ENCODE results near the gene PRSS1. TPM values are rescaled to one million over a fixed set of nuclear protein-coding genes. Genes with fewer than 3 reads are reported as not detected.

The PRSS1 gene
- total and polyA plus RNA-seq, 2 donors (not counting 1 experiment from before 2014, with no cell fraction given), result not detected

DNA sequence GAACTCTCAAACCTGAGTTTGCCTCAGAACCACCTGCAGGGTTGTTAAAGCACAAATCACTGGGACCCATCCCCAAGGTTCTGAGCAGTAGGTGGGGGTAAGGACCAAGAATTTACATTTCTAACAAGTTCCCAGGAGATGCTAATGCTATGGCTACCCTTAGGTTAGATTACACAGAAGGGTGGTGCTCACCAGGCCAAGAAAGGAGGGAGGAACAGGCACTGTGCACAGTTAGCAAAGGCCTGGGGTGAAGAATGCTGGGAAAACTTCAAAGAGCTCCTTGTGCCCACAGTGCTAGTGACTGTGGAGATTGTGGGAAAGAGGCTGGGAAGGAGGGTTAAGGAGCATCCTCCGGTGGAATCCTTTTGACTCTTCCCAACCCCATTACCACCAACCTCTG lies 12.8 kb downstream of the PRSS1 start:
- Mint-ChIP-seq H3K27ac (no peak overlapping the region), H3K4me1 (no peaks in the 10 kb centered on the region), H3K27me3 (peaks cover 8% of the 10 kb centered on the region), H3K9me3 (ENCODE audit: insufficient read depth) (no peaks in the 10 kb centered on the region), H3K4me3 (no peak overlapping the region)
- ATAC-seq (ENCODE audit: low read depth) (no peak), DNase-seq (no peak)
- intact Hi-C loops (cut with micrococcal nuclease), result no loop called here
- Histone ChIP-seq H4K20me1 (ENCODE audit: control insufficient read depth, insufficient read depth, low read length, poor library complexity, severe bottlenecking) (no peaks in the 10 kb centered on the region), H3K4me1 (ENCODE audit: control insufficient read depth in 2 of 2, insufficient read depth in 2 of 2, low read length in 2 of 2) (no peaks in the 10 kb centered on the region), H2AFZ (ENCODE audit: insufficient read depth, low read depth, low read length, poor library complexity, severe bottlenecking) (no peak overlapping the region), H3K36me3 (replicated peaks in 1 of 2; ENCODE audit: control extremely low read depth in 1 of 2, control insufficient read depth in 1 of 2, extremely low read depth in 1 of 2, insufficient read depth in 2 of 2, low read length in 1 of 2) (no peaks in the 10 kb centered on the region), H3K9ac (ENCODE audit: low read length) (no peak overlapping the region), H3K27me3 (replicated peaks in 1 of 4; ENCODE audit: control extremely low read depth in 1 of 4, control insufficient read depth in 3 of 4, insufficient read depth in 4 of 4, low read length in 3 of 4) (no peaks in the 10 kb centered on the region), H3K79me2 (ENCODE audit: control insufficient read depth, insufficient read depth, low read length) (no peaks in the 10 kb centered on the region), H3K27ac (ENCODE audit: low read length in 2 of 2) (no peak overlapping the region), H3K4me2 (replicated peaks; ENCODE audit: low read depth, low read length, poor library complexity, severe bottlenecking) (no peak overlapping the region), H3K4me3 (ENCODE audit: control extremely low read depth in 1 of 5, extremely low read depth in 1 of 5, insufficient read depth in 1 of 5, low read depth in 2 of 5, low read length in 4 of 5) (no peak overlapping the region), H3K9me3 (ENCODE audit: control extremely low read depth in 1 of 3, control insufficient read depth in 2 of 3, insufficient read depth in 1 of 3, low read length in 2 of 3) (no peaks in the 10 kb centered on the region)
- ChIA-PET POLR2A (no interaction called here), CTCF (no interaction called here)
- no CpG with 5 or more reads among the region's 1 CpG for WGBS (ENCODE audit: insufficient coverage)
- no peak for TF ChIP-seq EZH2 (IDR thresholded peaks at IDR 0.05; ENCODE audit: borderline replicate concordance, insufficient read depth, low read depth, low read length, poor library complexity, severe bottlenecking)
- TF ChIP-seq, protein P1, sequence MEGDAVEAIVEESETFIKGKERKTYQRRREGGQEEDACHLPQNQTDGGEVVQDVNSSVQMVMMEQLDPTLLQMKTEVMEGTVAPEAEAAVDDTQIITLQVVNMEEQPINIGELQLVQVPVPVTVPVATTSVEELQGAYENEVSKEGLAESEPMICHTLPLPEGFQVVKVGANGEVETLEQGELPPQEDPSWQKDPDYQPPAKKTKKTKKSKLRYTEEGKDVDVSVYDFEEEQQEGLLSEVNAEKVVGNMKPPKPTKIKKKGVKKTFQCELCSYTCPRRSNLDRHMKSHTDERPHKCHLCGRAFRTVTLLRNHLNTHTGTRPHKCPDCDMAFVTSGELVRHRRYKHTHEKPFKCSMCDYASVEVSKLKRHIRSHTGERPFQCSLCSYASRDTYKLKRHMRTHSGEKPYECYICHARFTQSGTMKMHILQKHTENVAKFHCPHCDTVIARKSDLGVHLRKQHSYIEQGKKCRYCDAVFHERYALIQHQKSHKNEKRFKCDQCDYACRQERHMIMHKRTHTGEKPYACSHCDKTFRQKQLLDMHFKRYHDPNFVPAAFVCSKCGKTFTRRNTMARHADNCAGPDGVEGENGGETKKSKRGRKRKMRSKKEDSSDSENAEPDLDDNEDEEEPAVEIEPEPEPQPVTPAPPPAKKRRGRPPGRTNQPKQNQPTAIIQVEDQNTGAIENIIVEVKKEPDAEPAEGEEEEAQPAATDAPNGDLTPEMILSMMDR (IDR thresholded peaks at IDR 0.05), result no peak

DNA sequence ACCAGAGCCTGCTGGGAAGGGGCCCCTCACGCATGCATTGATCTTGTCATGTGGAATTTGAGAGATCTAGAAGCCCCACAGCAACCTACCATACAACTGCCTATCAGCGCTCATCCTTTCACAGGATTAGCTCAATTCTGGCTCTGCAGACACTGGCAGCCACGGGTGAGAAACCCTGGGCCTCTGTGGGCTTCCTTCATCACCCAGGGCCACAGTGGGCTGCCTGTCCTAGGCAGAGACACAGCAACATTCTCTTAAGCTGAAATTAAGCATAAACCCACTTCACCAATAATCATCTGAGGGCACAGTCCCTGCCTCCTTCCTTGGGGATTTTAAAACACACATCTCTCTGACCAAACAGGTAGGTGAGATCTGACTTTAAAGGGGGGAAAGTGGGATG lies 18.2 kb downstream of the PRSS1 start:
- ChIA-PET POLR2A (interaction anchor here (1.1 kb wide), 1 partner anchor 30 kb away, joined by 4 read pairs; no protein-coding TSS in a partner anchor), CTCF (interaction anchor here (1.3 kb wide), 1 partner anchor 55 kb away, joined by 5 read pairs; no protein-coding TSS in a partner anchor)
- no peak overlapping the region for H2AFZ ChIP-seq (ENCODE audit: insufficient read depth, low read depth, low read length, poor library complexity, severe bottlenecking)
- no peaks in the 10 kb centered on the region for H3K9me3 Mint-ChIP-seq (ENCODE audit: insufficient read depth)
- peaks cover 0 to 3% (median 0%) of the 10 kb centered on the region in 4 experiments for H3K27me3 ChIP-seq (replicated peaks in 1 of 4; ENCODE audit: control extremely low read depth in 1 of 4, control insufficient read depth in 3 of 4, insufficient read depth in 4 of 4, low read length in 3 of 4)
- intact Hi-C loops (cut with micrococcal nuclease), result no loop called here
- no peak overlapping the region for H3K9ac ChIP-seq (ENCODE audit: low read length)
- no peak overlapping the region for H3K4me2 ChIP-seq (replicated peaks; ENCODE audit: low read depth, low read length, poor library complexity, severe bottlenecking)
- ATAC-seq (ENCODE audit: low read depth) (no peak), DNase-seq (no peak)
- H3K4me1 Mint-ChIP-seq, result peaks cover 21% of the 10 kb centered on the region
- H3K36me3 ChIP-seq (replicated peaks in 1 of 2; ENCODE audit: control extremely low read depth in 1 of 2, control insufficient read depth in 1 of 2, extremely low read depth in 1 of 2, insufficient read depth in 2 of 2, low read length in 1 of 2), result no peaks in the 10 kb centered on the region
- peaks cover 4% of the 10 kb centered on the region for H3K27me3 Mint-ChIP-seq
- H3K27ac ChIP-seq (ENCODE audit: low read length in 2 of 2), result no peak overlapping the region
- H3K27ac Mint-ChIP-seq, result no peak overlapping the region
- H3K79me2 ChIP-seq (ENCODE audit: control insufficient read depth, insufficient read depth, low read length), result no peaks in the 10 kb centered on the region
- no peak overlapping the region for H3K4me3 ChIP-seq (ENCODE audit: control extremely low read depth in 1 of 5, extremely low read depth in 1 of 5, insufficient read depth in 1 of 5, low read depth in 2 of 5, low read length in 4 of 5)
- no peaks in the 10 kb centered on the region for H4K20me1 ChIP-seq (ENCODE audit: control insufficient read depth, insufficient read depth, low read length, poor library complexity, severe bottlenecking)
- 59% methylated on average over 2 of the region's 3 CpGs for WGBS (ENCODE audit: insufficient coverage)
- no peak overlapping the region for H3K4me3 Mint-ChIP-seq
- H3K4me1 ChIP-seq (ENCODE audit: control insufficient read depth in 2 of 2, insufficient read depth in 2 of 2, low read length in 2 of 2), result peaks cover 9 to 21% of the 10 kb centered on the region in 2 donors
- H3K9me3 ChIP-seq (ENCODE audit: control extremely low read depth in 1 of 3, control insufficient read depth in 2 of 3, insufficient read depth in 1 of 3, low read length in 2 of 3), result no peaks in the 10 kb centered on the region
- TF ChIP-seq EZH2 (IDR thresholded peaks at IDR 0.05; ENCODE audit: borderline replicate concordance, insufficient read depth, low read depth, low read length, poor library complexity, severe bottlenecking), result no peak
- TF ChIP-seq, protein P1 (IDR thresholded peaks at IDR 0.05), result no peak

All from B cell (primary cell).